ENCODE measurements around the gene TMEM114. TPM values are rescaled to one million over a fixed set of nuclear protein-coding genes. Genes with fewer than 3 reads are reported as not detected.

Gene TMEM114
- total and polyA plus RNA-seq, 11 donors = not detected

DNA sequence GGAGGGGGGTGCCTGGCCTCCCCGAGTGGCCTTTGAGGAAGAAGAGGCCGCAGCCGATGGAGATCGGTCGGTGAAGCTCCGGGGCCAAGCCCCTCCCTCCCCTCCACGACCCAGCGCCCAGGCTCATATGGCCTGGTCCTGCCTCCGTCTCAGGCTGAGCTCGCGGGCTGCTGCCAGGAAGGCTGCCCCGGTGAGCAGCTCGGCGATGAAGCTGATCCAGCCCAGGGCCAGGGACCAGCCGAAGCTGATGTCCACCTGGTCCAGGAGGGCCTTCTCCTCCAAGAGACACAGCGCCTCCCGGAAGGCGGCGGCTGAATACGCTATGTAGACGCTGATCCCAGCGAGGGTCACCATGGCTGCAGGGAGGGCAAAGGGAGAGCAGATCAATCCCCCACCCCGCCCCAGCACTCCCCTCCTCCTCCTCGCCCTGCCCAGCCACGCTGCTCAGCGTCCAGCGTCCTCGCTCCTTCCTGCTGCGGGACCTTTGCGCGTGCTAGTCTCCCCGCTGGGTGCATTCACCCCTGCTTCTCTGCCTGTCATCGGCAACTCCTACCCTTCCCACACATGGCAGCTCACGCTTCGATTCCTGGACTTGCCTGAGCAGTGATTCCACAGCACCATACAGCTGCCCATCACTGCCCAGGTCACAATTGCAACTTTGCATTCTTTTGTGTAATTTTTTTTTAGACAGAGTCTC is 20.5 kb downstream of the TMEM114 start:
- peaks cover 0 to 13% (median 0%) of the 10 kb centered on the region in 9 donors for H3K27me3 ChIP-seq
- H3K9me3 ChIP-seq = no peaks in the 10 kb centered on the region
- H3K4me3 ChIP-seq = no peak overlapping the region
- no peak overlapping the region for H3K27ac ChIP-seq
- TF ChIP-seq, protein P1, sequence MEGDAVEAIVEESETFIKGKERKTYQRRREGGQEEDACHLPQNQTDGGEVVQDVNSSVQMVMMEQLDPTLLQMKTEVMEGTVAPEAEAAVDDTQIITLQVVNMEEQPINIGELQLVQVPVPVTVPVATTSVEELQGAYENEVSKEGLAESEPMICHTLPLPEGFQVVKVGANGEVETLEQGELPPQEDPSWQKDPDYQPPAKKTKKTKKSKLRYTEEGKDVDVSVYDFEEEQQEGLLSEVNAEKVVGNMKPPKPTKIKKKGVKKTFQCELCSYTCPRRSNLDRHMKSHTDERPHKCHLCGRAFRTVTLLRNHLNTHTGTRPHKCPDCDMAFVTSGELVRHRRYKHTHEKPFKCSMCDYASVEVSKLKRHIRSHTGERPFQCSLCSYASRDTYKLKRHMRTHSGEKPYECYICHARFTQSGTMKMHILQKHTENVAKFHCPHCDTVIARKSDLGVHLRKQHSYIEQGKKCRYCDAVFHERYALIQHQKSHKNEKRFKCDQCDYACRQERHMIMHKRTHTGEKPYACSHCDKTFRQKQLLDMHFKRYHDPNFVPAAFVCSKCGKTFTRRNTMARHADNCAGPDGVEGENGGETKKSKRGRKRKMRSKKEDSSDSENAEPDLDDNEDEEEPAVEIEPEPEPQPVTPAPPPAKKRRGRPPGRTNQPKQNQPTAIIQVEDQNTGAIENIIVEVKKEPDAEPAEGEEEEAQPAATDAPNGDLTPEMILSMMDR (IDR thresholded peaks at IDR 0.05) = no peak
- no peaks in the 10 kb centered on the region for H3K36me3 ChIP-seq
- ATAC-seq = no peak
- 43 to 54% (median 48%) methylated on average over 14 to 35 of the region's 35 CpGs for WGBS, 4 donors
- intact Hi-C loops (cut with DNase I) = loop anchor here (2.0 to 10.0 kb wide), 13 partner anchors 53 to 1615 kb away; partner anchors contain the start of genes LITAFD (in 8 of the 10), PMM2 (in 4 of the 10), TMEM186 (in 4 of the 10) and GRIN2A (in 3 of the 10)
- DNase-seq = no peak
- peaks cover 0 to 12% (median 0%) of the 10 kb centered on the region in 12 donors for H3K4me1 ChIP-seq

DNA sequence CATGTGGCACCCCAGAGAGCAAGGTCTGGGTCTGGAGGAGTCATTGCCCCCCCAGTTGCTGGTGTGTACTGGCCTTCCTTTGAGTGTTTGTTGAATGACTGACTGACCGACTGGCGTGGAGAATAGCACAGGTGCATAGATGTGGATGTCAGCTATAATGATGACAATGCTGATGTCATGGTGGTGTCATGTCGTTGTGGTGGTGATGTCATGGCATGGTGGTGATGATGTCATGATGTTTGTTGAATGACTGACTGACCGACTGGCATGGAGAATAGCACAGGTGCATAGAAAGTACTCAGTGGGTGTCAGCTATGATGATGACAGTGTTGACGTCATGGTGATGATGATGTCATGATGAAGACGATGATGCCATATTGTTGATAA is 22.1 kb downstream of the TMEM114 start:
- 84 to 89% (median 88%) methylated on average over 6 of the region's 6 CpGs for WGBS, 4 donors
- Histone ChIP-seq H3K9me3 (no peaks in the 10 kb centered on the region), H3K27ac (no peak overlapping the region), H3K36me3 (no peaks in the 10 kb centered on the region), H3K4me1 (peaks cover 0 to 12% (median 0%) of the 10 kb centered on the region in 12 donors), H3K27me3 (peaks cover 0 to 7% (median 0%) of the 10 kb centered on the region in 9 donors), H3K4me3 (no peak overlapping the region)
- TF ChIP-seq POLR2A (IDR thresholded peaks at IDR 0.05) = no peak
- TF ChIP-seq, protein P1 (IDR thresholded peaks at IDR 0.05) = no peak
- intact Hi-C loops (cut with DNase I) = loop anchor here (2.0 to 10.0 kb wide), 10 partner anchors 89 to 1617 kb away; partner anchors contain the start of genes LITAFD (in 8 of the 10), GRIN2A (in 3 of the 10), PMM2 (in 2 of the 10) and TMEM186 (in 2 of the 10)
- DNase-seq (no peak), ATAC-seq (no peak)

DNA sequence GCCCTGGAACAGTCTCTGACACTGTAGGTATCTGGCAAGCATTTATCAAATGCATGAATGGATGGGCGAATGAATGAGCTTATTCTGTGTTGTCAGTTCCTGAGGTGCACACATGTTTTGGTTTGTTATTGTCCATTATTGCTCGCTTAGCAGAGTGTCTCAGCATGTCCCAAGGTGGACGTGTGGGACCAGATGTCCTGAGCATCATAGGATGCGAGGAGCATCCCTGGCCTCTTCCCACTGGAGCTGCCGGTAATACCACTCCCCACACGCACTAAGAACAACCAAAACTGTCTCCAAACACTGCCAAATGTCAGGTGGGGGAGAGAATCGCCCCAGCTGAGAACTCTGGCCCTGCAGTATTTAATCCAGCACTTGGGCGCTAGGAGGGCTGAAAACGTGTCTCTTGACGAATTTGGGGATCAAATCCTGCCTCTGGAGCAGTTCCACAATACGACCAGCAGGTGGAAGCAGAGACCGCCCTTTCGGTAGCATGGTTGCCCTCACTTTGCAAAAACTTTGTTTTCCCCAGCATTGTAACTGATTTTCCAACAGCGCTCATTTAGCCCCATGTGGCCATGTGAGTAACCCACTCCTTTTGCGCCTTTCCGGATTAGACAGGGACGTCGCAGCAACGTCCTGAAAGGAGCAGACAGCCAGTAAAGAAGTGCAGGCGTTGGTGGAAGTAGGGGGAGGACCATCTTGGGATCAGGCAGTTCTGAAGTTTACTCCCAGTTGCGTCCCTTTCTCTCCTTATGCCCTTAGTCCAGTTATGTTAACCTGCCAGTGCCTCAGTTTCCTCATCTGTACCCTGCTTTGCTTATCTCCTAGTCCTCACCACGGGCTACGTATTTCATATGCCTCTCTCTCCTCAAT is 22.7 kb downstream of the TMEM114 start:
- 14 to 16% (median 15%) methylated on average over 21 to 23 of the region's 23 CpGs for WGBS, 4 donors
- no peak overlapping the region for H3K4me3 ChIP-seq
- H3K27me3 ChIP-seq = peaks cover 0 to 7% (median 0%) of the 10 kb centered on the region in 9 donors
- intact Hi-C loops (cut with DNase I) = loop anchor here (2.0 to 10.0 kb wide), 10 partner anchors 90 to 1617 kb away; partner anchors contain the start of genes LITAFD (in 8 of the 10), GRIN2A (in 3 of the 10), PMM2 (in 2 of the 10) and TMEM186 (in 2 of the 10)
- ATAC-seq (peak in 3 of 4 donors; percentile 77 to 88 (median 84)), DNase-seq (peak; percentile 53 to 74 (median 65))
- H3K27ac ChIP-seq = no peak overlapping the region
- no peak for TF ChIP-seq POLR2A (IDR thresholded peaks at IDR 0.05)
- TF ChIP-seq, protein P1 (IDR thresholded peaks at IDR 0.05) = peak; percentile 92 to 98 (median 97)
- H3K4me1 ChIP-seq = peaks cover 0 to 12% (median 0%) of the 10 kb centered on the region in 12 donors
- H3K36me3 ChIP-seq = no peaks in the 10 kb centered on the region
- H3K9me3 ChIP-seq = no peaks in the 10 kb centered on the region
